ENCODE results near the gene CDH16.

The CDH16 gene

DNA sequence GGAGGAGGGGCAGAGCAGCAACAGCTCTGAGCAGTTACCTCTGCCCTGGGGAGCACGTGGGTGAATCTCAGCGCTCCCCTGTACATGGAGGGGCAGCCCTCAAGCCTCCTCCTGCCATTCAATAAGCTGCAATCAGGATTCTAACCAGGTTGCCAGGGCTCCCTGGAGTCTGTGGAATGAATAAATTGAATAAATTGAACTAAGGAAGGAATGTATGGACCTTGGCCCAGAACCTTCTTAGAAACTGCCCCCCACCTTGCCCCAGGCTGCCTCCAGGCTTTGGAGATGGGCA is 1.6 kb upstream of the CDH16 start:
- H3K27ac ChIP-seq = no peak overlapping the region
- TF ChIP-seq CTCF (conservative IDR thresholded peaks at IDR 0.05) = no peak
- TF ChIP-seq ZFX (IDR thresholded peaks at IDR 0.05) = no peak

DNA sequence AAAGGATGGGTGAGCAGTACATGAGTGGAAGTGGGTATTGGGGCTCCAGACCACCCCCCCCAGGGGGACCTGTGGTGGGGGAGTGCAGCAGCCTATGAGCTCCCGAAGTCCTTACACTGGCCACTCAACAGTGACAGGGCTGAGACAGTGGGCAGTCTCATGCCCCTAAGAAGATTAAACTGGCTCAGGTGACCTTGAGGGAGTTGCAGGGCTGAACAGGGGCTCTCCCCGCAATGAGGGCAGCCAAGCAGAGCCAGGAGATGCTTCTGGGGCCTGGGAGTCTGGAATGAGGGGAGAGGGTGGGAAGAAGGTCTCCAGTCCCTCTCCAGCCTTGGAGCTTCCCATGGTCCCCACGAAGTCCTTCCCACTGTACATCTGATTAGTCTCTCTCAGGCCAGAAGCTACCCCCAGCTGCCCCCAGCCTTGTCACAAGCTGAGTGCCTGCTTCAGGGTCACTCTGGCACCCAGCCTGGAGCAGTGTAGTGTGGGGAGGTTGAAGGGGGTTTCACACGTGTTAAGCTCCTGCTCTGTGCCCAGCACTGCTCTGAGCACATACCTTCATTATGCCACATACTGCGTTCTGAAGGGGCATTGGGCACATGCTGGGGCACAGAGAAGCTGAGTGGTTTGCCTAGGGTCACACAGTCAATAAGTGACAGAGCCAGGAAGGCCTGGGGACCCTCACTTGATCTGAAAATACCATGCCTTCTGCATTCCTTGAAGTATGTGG is 1.0 kb upstream of the CDH16 start:
- no peak for TF ChIP-seq CTCF (conservative IDR thresholded peaks at IDR 0.05)
- TF ChIP-seq ZFX (IDR thresholded peaks at IDR 0.05) = no peak
- H3K27ac ChIP-seq = no peak overlapping the region

GRCh38 chr16:66918355-66918754 is 330 bp downstream of the CDH16 start:
- no peak overlapping the region for H3K27ac ChIP-seq
- TF ChIP-seq CTCF (conservative IDR thresholded peaks at IDR 0.05) = no peak
- no peak for TF ChIP-seq ZFX (IDR thresholded peaks at IDR 0.05)

GRCh38 chr16:66917741-66918140 is 944 bp downstream of the CDH16 start:
- TF ChIP-seq CTCF (conservative IDR thresholded peaks at IDR 0.05) (no peak), ZFX (IDR thresholded peaks at IDR 0.05) (no peak)
- H3K27ac ChIP-seq = no peak overlapping the region

DNA sequence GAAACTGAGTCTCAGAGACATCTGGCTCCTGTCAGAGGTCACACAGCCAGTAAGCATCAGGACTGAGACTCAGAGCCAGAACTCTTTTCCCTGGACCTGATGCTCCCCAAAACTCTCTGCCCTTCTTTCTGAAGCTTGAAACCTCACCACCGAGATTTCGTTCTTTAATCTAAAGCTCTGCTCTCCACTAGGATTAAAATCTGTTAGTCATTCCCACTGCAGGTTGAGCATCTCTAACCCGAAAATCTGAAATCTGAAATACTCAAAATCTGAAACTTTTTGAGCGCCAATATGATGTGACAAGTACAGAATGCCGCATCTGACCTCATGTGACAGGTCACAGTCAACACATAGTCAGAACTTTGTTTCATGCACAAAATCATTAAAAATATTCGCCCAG is 2.2 kb downstream of the CDH16 start:
- TF ChIP-seq ZFX (IDR thresholded peaks at IDR 0.05) (no peak), CTCF (conservative IDR thresholded peaks at IDR 0.05) (no peak)
- no peak overlapping the region for H3K27ac ChIP-seq

GRCh38 chr16:66915041-66915440 is 3.6 kb downstream of the CDH16 start:
- no peak overlapping the region for H3K27ac ChIP-seq
- TF ChIP-seq CTCF (conservative IDR thresholded peaks at IDR 0.05) = no peak
- no peak for TF ChIP-seq ZFX (IDR thresholded peaks at IDR 0.05)

DNA sequence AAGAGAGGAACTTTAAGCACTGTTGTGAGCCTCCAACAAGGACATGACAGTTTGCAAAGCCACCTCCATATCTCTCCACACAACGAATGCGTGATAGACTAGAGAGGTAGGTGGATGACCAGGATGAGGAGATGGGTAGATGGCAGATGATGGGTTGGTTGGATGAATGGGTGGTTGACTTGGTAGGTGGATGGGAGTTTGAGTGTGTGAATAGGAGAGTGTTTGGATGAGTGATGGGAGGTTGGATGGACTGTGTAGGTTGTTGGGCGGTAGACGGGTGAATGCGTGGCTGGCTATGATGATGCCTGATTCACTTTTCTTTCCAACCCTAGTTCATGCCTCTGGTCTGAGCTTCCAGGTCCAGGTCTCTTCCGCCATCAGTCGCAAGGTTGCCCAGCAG is 4.1 kb downstream of the CDH16 start:
- no peak for TF ChIP-seq ZFX (IDR thresholded peaks at IDR 0.05)
- TF ChIP-seq CTCF (conservative IDR thresholded peaks at IDR 0.05) = no peak

More for the DNA sequence above, 4.1 kb downstream of the CDH16 start:
- no peak overlapping the region for H3K27ac ChIP-seq
